ENCODE measurements around the gene FUT2.
"Not testable (repeated sequence)": the region's sequence is repeated elsewhere in the genome, so short reads cannot be mapped to it uniquely, and the experiment has no call there.

FUT2 gene

DNA sequence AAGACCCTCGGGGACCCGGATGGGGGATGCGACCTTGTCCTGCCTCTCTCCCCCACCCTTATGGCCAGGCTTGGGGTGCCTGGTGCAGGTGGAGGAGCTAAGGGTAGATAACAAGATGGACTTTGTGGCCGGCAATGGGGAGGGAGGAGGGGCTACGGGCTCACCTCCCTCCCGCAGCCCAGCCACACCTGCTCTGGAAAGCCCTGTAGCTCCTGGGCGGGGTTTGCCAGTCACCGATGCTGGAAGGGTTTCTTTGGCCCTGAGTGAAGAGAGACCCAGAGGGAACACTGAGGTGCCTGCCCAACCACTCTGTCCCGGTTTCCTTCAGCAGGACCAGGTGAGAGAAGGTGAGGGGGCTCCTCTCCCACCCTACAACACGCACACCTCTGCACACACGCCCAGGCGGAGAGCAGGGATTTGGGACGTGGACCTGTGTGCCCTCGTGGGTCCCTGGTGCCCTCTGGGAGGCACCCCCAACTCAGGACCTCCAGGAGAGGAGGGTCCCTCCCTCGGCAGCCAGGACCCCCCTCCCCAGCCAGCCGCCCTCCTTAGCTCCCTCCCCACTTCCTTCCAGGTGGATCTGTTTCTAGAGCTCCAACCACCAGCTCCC is at the start of gene FUT2:
Gene FUT2, plus strand, starts transcription at position 229 of the 610 bp plus-strand sequence. CDS start 6,986 bp downstream, outside the sequence.
- no peak for DNase-seq

DNA sequence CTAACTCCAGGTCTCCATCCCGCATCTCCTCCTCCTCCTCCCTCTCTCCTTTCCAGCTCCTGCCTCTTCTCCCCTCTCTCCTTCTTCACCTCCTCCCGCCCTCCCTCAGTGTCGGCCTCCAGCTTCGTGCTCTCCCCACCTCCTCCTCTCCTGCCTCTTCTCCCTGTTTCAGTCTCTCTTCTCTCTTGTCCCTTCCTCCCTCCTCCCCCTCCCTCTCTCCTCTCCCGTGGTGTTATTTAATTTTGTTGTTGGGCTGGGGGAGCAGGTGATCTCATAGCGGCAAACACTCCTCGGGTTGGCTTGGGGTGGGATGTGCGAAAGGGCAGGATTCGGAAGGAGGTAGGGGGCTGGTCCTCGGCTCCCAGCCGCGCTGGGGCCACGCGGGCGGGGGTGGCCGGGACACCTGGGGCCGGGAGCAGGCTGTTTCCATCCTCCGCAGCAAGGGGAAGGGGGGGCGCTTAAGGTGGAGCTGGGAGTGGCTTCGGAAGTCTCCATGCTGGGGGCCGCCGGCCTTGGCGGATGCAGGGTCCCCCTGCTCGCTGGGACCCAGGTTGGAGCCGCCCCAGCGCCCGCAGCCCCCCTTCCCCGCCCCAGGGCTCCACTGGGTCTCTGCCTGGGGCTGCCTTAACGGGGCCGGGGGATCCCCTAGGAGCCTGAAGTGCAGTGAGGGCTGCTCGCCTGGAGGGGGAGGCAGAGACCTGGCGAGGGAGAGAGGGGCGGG is 49.6 kb upstream of the FUT2 start, which contains the start of gene CA11:
Gene CA11, minus strand, starts transcription at position 187 of the 721 bp plus-strand sequence. CDS start 555 bp downstream, outside the sequence.
- DNase-seq = peak; percentile 91

DNA sequence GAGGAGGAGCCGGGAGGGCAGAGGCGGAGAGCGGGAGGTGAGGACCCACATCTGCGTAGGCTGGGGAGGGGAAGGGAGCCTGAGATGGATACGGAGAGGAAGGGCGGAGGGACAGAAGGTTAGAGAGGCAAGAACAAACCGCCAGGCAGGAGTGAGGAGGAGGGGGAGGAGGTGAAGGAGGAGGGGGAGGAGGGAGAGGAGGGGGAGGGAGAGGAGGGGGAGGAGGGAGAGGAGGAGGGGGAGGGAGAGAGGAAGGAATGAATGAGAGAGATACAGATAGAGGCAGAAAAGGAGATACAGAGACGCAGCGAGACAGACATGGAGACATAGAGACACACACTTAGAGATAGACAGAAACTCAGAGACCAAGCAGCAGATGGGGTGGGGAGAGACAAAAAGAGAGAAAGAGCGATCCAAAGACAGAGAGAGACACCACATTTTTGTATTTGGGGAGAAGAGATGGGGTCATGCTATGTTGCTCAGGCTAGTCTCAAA is 49.0 kb upstream of the FUT2 start:
- DNase-seq = no peak

DNA sequence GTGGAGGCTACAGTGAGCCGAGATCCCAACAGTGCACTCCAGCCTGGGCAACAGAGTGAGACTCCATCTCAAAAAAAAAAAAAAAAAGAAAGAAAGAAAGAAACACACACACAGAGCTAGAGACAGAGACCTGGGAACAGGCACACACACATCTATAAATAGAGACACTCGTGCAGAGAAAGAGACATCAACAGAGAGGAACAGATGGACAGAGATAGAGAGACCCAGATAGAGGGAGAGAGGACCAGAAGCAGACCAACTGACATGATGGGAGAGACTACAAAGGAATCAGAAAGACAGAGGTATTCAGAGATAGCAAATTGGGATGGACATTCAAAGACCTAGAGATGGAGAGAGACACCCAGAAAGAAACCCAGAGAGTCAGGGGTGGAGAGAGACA is 47.6 kb upstream of the FUT2 start:
- no peak for DNase-seq

DNA sequence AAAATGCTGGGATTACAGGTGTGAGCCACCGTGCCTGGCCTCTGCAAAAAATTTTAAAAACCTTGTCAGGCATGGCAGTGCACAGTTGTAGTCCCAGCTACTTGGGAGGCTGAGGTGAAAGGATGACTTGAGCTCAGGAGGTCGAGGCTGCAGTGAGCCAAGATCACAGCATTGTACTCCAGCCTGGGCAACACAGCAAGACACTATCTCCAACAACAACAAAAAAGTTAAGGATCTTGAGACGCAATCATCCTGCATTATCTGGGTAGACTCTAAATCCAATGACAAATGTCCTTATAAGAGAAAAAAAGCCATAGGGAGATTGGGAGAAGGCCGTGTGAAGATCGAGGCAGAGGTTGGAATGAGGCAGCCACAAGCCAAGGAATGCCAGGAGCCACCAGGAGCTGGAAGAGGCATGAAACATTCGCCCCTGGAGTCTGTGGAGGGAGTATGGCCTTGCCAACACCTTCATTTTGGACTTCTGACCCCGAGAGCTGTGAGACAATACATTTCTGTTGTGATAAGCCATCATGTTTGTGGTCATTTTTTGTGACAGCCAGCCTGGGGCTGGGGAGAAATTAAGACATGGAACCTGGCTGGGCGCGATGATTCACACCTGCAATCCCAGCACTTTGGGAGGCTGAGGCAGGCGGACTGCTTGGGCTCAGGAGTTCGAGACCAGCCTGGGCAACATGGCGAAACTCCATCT is 44.6 kb upstream of the FUT2 start:
- no peak for DNase-seq

DNA sequence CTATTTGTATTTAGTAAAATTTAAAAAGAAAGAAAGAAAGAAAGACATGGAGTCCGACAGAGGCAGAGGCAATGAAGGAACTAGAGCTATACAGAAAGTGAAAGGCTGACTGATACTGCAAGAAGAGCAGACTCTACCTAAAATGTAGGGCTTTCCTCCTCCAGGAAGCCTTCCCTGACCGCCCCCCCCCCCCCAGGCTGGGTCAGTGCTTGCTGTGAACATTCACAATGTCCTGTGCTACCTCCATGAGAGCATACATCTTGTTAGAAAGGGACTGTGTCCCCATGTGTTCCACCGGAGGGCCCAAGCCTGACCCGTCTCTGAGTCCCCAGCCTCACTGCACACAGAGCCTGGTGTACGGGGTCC is 44.1 kb upstream of the FUT2 start:
- no peak for DNase-seq

DNA sequence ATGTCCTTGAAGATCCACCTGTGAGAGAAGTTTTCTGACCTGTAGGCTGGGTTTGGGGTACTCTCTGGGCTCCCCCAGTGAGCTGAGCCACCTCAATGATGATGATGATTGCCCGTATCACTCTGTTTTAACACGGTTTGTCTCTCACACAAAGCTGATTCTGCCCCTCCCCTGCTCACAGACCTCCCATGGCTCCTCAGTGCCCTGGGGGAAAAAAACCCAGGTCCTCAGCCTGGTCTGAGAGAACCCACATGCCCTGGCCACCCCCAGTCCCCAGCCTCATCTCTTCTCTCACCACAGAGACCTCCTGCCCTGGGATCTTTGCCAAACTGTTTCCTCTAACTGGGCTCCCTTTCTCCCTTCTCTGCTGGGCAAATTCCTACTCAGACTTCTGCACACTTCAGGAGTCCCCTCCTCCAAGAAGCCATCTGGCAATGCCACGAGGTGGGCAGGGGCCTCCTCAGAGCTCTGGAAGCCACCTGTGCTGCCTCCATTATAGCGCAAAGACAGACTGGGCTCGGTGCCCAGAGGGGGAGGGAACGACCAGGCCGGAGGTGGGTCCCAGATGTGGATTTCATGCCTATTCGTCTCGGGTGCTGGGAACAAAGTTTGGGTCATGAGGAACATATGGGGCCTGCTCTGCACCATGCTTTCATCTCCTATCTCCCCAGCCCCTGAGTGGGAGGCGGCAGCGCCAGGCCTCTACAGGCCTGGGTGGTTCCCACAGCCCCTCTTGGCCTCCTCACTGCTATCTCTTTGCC is 41.3 kb upstream of the FUT2 start:
- no peak for DNase-seq

DNA sequence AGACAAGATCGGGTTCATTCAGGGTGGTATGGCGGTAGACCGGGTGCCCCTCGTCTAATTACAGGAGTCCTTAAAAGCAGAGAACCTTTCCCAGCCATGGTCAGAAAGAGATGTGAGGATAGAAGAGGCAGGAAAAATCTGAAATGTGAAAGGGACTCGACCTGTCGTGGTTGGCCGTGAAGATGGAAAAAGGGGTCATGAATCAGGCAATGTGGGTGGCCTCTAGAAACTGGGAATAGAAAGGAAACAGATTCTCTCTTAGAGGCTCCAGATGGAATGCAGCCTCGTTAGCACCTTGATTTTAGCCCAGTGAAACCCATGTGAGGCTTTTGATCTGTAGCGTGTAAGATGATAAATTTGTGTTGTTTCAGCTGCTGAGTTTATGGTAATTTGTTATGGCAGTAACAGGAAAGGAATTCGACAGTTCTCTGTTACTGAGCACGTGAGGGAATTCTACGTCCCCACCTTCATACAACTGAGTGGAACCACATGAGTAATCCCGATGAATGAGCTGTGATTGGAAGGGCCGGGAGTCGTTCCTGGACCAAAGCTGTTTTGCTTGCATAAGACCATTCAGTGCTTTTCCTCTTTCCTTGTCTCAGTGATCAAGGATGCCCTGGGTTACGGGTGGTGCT is 38.8 kb upstream of the FUT2 start:
- no peak for DNase-seq

DNA sequence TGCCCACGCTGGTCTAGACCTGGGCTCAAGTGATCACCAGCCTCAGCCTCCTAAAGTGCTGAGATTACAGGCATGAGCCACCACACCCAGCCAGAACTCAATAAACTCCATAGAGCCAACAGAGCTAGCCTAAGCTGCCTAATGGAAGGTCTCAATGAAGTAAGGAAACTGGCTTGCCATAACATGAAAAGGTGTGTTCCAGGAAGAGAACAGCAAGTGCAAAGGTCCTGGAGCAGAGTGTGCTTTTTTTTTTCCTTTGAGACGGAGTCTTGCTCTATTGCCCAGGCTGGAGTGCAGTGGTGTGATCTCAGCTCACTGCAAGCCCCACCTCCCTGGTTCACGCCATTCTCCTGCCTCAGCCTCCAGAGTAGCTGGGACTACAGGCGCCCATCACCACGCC is 37.9 kb upstream of the FUT2 start:
- not testable (repeated sequence) for DNase-seq

DNA sequence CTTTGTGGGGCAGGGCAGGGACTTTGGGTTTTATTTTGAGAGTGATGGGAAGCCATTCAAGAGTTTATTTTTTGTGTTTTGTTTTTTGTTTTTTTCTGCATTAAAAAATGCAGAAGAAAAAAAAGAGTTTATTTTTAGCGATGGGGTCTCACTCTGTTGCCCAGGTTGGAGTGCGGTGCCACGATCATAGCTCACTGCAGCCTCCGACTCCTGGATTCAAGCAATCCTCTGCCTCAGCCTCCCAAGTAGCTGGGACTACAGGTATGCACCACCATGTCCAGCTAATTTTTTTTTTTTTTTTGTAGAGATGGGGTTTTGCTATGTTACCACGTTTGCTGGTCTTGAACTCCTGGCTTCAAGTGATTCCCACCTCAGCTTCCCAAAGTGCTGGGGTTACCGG is 37.3 kb upstream of the FUT2 start:
- DNase-seq = no peak

DNA sequence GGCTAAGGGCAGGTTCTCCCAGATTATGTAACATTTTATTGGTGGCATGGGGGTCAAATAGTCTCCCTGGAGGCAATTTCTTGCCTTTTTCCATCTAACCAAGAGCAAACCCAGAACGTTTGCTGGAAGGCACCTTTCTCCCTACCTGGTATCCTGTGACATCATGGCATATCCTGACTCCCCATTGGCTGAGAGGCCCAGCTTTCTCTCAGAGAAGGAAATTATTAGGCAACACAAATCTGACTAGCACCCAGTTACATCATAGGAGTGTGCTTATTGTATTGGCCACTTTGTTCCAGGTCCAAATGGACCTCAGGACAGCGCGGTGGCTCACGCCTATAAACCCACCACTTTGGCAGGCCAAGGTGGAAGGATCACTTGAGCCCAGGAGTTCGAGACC is 36.0 kb upstream of the FUT2 start:
- no peak for DNase-seq

DNA sequence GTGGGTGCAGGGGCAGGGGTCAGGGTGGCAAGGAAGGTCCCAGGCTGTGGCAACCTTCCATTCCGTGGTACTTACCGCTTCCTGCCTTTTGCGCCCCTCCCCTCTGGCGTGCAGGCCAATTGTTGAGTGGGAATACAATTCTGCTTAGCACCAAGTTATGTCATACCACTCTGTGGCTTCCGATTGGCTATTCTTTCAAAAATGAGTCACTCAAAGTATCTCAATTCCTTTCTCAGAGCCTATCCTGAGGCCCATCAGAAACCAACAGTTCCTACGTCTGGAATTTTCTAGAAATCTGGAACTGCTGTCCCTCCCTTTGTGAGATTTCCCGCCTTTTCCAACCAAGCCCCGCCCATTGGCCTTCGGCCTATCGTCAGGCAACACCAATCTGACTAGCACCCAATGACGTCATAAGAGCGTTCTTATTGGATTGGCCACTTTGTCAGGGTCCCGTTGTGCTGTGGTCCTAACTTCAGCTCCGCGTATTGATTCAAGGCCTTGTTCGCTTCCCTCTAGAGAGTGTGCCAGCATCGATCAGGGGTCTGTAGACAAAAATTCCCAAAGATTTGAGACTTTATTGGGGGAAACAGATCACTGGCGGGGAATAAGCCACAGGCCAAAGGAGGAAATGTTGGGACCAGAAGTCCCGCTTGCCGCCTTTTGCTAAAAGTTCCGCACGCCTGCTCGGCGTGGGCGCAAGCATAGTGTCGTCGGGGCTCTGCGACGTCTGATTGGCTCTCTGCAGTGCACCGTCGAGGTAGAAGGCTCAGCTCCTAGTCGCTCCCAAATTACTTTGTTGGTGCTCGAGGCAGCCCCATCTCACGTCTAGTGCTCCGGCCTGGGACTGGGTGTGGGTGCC is 34.7 kb upstream of the FUT2 start:
- DNase-seq = peak; percentile 71

DNA sequence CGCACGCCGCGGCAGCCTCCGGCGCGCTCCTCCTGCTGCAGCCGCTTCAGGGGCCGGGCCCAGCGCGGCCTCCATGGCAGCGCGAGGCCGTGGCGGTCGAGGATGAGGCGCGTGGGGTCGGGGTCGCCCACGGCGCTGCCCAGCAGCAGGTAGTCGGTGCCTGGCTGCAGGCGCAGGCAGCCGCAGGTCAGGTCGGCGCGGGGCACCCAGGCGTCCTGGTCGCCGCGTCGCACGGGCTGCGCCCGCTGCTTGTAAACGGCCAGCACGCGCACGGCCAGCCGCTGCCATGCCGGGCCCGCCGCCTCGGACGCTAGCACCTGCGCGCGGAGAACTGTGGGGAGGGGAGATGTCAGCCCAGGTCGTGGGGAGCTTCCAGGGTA is 34.1 kb upstream of the FUT2 start:
- no peak for DNase-seq

DNA sequence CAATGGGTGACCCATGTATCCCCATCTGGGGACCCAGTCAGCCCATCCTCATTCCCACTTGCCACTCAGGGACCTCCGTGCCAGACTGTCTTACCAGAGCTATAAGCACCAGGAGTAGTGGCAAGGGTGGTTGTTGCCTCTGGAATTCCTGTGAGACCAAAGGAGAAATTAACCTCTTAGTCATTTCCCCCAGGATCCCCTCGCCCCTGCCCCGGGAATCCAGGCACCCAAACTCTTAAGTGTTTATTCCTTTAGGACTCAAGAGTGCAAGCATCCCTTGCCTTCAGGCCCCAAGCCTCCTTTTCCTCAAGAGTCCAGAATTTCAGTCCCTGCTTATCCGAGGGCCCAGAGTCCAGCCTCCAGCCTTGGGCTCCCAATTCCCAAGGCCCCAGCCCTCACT is 32.1 kb upstream of the FUT2 start:
- no peak for DNase-seq

DNA sequence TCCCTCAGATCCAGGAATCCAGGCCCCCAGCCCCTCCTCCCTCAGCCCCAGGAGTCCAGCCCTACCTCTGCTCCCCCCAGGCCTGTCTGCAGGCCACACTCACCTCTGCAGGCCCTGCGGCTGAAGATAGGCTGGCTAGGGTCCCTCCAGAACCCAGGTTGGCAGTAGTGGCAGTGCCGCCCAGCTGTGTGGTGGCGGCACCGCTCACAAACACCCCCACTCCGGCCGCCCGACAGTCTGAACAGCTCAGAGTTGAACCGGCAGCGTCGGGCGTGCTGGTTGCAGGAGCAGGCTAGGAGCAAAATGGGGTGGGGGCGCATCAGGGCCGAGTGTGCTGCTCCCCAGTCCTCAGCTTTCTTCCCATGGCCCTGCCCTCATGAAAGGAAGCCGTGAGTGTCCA is 31.3 kb upstream of the FUT2 start:
- no peak for DNase-seq

DNA sequence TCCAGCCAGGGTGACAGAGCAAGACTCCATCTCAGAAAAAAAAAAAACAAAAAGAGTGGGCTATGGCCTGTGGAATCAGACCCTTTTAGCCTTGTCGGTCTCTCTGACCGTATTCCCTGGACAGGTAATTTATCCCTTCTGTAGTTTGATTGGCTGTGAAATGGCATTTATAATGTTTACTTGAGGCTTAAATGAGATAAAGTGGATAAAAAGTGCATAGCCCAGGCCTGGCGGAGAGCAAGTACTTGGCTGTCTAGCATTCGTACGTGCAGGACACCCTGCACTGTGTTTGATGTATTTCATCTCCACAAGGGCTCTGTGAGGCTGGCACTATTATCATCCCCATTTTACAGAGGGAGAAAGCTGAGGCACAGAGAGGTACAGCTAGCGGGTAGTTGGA is 30.0 kb upstream of the FUT2 start:
- DNase-seq = no peak

DNA sequence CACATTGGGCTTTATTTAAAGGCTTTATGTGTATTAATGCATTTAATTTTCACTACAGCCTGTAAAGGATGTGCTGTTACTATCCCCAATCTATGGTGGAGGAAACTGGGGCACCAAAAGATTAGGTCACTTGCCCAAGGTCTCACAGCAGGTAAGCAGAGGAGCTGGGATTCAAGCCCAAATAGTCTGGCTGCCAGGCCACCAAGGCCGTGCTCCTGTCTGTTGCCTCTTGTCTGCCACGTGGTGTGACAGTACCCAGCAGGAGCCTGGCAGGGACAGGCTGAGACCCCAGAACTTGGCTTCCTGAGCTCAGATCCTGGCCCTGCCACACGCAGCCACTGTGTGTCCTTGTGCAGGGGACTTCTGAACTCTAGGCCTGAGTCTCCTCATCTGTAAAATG is 27.4 kb upstream of the FUT2 start:
- no peak for DNase-seq

DNA sequence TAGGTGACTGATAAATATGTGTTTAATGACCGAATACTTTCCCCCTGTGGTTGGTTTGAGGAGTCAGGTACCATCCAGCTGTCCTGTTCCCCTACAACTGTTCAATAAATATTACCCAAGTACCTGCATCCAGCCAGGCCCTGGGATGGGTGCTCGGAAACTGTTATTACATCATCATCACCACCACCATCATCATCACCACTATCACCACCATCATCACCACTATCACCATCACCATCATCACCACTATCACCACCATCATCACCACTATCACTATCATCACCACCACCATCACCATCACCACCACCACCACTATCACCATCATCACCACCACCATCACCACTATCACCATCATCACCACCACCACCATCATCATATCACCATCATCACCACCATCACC is 27.0 kb upstream of the FUT2 start:
- no peak for DNase-seq

DNA sequence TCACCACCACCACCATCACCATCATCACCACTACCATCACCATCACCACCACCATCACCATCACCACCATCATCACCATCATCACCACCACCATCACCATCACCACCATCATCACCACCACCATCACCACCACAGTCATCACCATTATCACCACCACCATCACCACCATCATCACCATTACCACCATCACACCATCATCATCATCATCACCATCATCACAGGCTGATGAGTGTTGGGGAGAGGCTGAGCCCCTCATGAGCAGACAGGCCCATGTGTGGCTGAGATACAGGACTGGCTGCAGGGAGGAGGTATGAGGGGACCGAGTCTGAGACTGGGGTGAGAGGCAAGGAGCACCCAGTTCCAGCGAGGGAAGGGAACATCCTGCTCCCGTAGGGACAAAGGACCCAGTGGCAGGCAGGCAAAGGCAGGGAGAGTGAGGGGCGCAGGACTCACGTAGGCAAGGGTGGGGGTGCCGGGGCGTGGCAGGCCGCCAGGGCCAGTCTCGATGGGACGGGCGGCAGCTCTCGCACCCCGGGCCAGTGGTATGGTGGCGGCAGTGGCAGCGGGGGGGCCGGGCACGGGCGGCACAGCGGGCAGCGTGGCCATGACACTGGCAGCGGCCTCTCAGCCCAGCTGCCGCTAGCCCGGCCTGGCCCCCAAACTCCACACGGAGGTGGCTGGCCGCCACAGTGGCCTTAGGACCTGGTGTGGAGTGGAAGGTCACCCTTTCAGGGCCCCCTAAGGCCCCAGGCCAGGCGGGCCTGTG is 25.7 kb upstream of the FUT2 start:
- DNase-seq = no peak

DNA sequence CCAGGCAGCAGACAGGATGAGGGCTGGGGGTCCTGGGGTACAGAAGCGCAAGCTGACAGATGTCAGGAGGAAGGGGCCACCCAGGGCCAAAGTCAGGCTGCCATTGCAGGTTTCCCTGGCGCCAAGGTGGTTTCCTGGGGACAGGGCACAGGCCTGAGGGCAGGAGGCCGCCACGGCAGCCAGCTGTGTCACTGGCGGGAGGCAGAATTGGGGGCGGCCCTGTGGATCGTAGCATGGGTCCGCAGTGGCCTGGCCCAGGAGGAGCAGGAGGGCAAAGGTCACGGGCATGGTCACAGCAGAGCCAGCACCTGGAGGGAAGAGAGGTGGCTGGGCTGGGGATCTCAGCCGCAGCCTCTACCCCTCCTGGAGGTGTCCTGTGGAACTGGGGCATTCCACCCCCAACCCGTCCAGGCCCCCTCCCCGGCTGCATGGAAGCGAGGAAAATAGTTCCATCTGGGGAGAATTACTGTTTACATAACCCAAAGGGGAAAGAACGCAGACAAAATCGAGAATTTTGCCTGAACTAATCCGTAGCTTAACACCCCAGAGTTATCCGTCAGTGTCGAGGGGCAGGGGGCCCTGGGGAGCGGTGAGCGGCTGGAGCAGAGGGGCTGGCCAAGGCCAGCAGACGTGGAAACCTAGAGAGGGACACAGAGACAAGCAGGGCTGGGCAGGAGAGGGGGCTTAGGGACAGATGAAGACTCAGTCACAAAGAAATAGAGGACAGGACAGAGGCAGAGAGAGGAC is 24.9 kb upstream of the FUT2 start:
- no peak for DNase-seq

All from activated CD4-positive, alpha-beta T cell treated with anti-CD3 and anti-CD28 coated beads, Interleukin-2, amount 50 U/mL, for 1 hour (primary cell).